IPS-18c (cell line): ENCODE measurements around the gene DARS1.

Source experiments
- H3K4me3 ChIP-seq: 2 replicates; pipeline ENCODE4 v1.7.0; 2013; ENCODE audit warnings: low read depth, mild to moderate bottlenecking, low read length, moderate library complexity; ENCODE audit not compliant: insufficient read depth
- H3K9me3 ChIP-seq: one replicate; pipeline ENCODE4 v1.6.1; 2013; ENCODE audit warnings: mild to moderate bottlenecking, low read length, moderate library complexity; ENCODE audit not compliant: control insufficient read depth, insufficient read depth

DARS1 gene

GRCh38 chr2:136019825-136020224 lies 34.4 kb upstream of the DARS1 start:
- Histone ChIP-seq H3K9me3 (no peaks in the 10 kb centered on the region), H3K4me3 (no peak overlapping the region)

- Histone ChIP-seq H3K9me3 (no peaks in the 10 kb centered on the region), H3K4me3 (no peak overlapping the region)
Measured at GRCh38 chr2:136019306-136019705, 33.9 kb upstream of the DARS1 start.

- H3K4me3 ChIP-seq: no peak overlapping the region
- no peaks in the 10 kb centered on the region for H3K9me3 ChIP-seq
Measured at GRCh38 chr2:136017786-136018185, 32.4 kb upstream of the DARS1 start.

GRCh38 chr2:136016836-136017235 lies 31.4 kb upstream of the DARS1 start:
- H3K4me3 ChIP-seq: no peak overlapping the region

GRCh38 chr2:136016427-136016826 lies 31.0 kb upstream of the DARS1 start:
- H3K4me3 ChIP-seq: no peak overlapping the region
- no peaks in the 10 kb centered on the region for H3K9me3 ChIP-seq

More at GRCh38 chr2:136016836-136017235, 31.4 kb upstream of the DARS1 start:
- no peaks in the 10 kb centered on the region for H3K9me3 ChIP-seq

- H3K4me3 ChIP-seq: no peak overlapping the region
- H3K9me3 ChIP-seq: no peaks in the 10 kb centered on the region
Measured at GRCh38 chr2:136015699-136016098, 30.3 kb upstream of the DARS1 start.

- no peaks in the 10 kb centered on the region for H3K9me3 ChIP-seq
- no peak overlapping the region for H3K4me3 ChIP-seq
Measured at GRCh38 chr2:136014411-136014810, 29.0 kb upstream of the DARS1 start.

GRCh38 chr2:136013955-136014354 lies 28.5 kb upstream of the DARS1 start:
- Histone ChIP-seq H3K9me3 (no peaks in the 10 kb centered on the region), H3K4me3 (no peak overlapping the region)

- Histone ChIP-seq H3K4me3 (no peak overlapping the region), H3K9me3 (no peaks in the 10 kb centered on the region)
Measured at GRCh38 chr2:136013136-136013685, 27.8 kb upstream of the DARS1 start.

- no peak overlapping the region for H3K4me3 ChIP-seq
- no peaks in the 10 kb centered on the region for H3K9me3 ChIP-seq
Measured at GRCh38 chr2:136012315-136012714, 26.9 kb upstream of the DARS1 start.

GRCh38 chr2:136010126-136010525 lies 24.7 kb upstream of the DARS1 start:
- Histone ChIP-seq H3K4me3 (no peak overlapping the region), H3K9me3 (no peaks in the 10 kb centered on the region)

GRCh38 chr2:136008205-136008865 lies 22.9 kb upstream of the DARS1 start:
- Histone ChIP-seq H3K4me3 (no peak overlapping the region), H3K9me3 (no peaks in the 10 kb centered on the region)

- no peaks in the 10 kb centered on the region for H3K9me3 ChIP-seq
- H3K4me3 ChIP-seq: no peak overlapping the region
Measured at GRCh38 chr2:136006658-136007057, 21.2 kb upstream of the DARS1 start.

- H3K4me3 ChIP-seq: no peak overlapping the region
- H3K9me3 ChIP-seq: no peaks in the 10 kb centered on the region
Measured at GRCh38 chr2:136005462-136006196, 20.2 kb upstream of the DARS1 start.

- Histone ChIP-seq H3K4me3 (no peak overlapping the region), H3K9me3 (no peaks in the 10 kb centered on the region)
Measured at GRCh38 chr2:136004965-136005364, 19.5 kb upstream of the DARS1 start.

GRCh38 chr2:136001131-136001530 lies 15.7 kb upstream of the DARS1 start:
- no peaks in the 10 kb centered on the region for H3K9me3 ChIP-seq
- H3K4me3 ChIP-seq: no peak overlapping the region

- H3K9me3 ChIP-seq: no peaks in the 10 kb centered on the region
- H3K4me3 ChIP-seq: no peak overlapping the region
Measured at GRCh38 chr2:136000502-136000901, 15.1 kb upstream of the DARS1 start.

GRCh38 chr2:135999899-136000298 lies 14.5 kb upstream of the DARS1 start:
- H3K9me3 ChIP-seq: no peaks in the 10 kb centered on the region
- H3K4me3 ChIP-seq: no peak overlapping the region
